Upper lobe of left lung (tissue), 4 donors: ENCODE data around the gene DNAJB8.

Source experiments
- EP300 ChIP-seq, 4 donors: sonication (generic); formaldehyde crosslinking; IDR thresholded peaks; one replicate each; pipeline ENCODE4 v1.5.1; 2017; ENCODE audit warnings: antibody characterized with exemption in 4 of 4, control low read depth in 2 of 4
- POLR2A ChIP-seq, 4 donors: fragments of 450-650 bp; IDR thresholded peaks; one replicate each; pipeline ENCODE4 v1.5.1; 2016 to 2017; ENCODE audit warnings: antibody characterized with exemption in 4 of 4, mild to moderate bottlenecking in 2 of 4
- POLR2AphosphoS5 ChIP-seq, 2 donors: sonication (generic); formaldehyde crosslinking; IDR thresholded peaks; one replicate each; pipeline ENCODE4 v1.5.1; 2017; ENCODE audit warnings: antibody characterized with exemption in 2 of 2
- TF ChIP-seq, protein P1 (sequence below), 6 experiments: fragments of 450-650 bp in 4 of 6; fragments of 200-600 bp in 2 of 6; sonication (generic) in 2 of 6; IDR thresholded peaks; one replicate each; pipeline ENCODE4 v1.5.1; 2016 to 2019; ENCODE audit warnings: antibody characterized with exemption in 6 of 6

DNA sequence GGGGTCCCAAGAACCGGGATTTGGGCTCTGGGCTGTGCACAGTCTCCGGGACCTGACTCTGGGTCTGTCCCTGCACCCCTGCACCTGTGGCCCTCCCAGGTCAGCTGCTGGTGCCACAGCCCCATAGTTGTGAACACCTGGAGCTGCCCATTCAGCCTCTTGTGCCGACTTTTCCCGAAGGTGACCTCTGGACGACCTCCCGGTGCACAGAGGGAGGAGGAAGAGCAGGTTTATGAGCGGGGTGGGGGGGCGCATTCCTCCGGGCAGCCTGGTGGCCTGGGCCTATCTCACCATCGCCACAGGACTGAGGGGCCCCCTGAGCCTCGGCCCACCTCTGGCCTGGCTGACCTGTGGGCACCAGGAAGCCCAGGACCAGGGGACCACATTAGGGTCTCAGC is 45.3 kb downstream of the DNAJB8 start:
- TF ChIP-seq, protein P1, sequence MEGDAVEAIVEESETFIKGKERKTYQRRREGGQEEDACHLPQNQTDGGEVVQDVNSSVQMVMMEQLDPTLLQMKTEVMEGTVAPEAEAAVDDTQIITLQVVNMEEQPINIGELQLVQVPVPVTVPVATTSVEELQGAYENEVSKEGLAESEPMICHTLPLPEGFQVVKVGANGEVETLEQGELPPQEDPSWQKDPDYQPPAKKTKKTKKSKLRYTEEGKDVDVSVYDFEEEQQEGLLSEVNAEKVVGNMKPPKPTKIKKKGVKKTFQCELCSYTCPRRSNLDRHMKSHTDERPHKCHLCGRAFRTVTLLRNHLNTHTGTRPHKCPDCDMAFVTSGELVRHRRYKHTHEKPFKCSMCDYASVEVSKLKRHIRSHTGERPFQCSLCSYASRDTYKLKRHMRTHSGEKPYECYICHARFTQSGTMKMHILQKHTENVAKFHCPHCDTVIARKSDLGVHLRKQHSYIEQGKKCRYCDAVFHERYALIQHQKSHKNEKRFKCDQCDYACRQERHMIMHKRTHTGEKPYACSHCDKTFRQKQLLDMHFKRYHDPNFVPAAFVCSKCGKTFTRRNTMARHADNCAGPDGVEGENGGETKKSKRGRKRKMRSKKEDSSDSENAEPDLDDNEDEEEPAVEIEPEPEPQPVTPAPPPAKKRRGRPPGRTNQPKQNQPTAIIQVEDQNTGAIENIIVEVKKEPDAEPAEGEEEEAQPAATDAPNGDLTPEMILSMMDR (IDR thresholded peaks at IDR 0.05), result no peak
- TF ChIP-seq EP300 (IDR thresholded peaks at IDR 0.05) (no peak), POLR2A (IDR thresholded peaks at IDR 0.05) (no peak), POLR2AphosphoS5 (IDR thresholded peaks at IDR 0.05) (no peak)
